ENCODE data around the gene AOPEP. TPM values are rescaled to one million over a fixed set of nuclear protein-coding genes. Genes with fewer than 3 reads are reported as not detected.

The AOPEP gene
- total and polyA plus RNA-seq, 2 of the 13 experiments (the other 11 are each of a cell fraction or from before 2014, with no cell fraction given) = 22.2 to 41.6 TPM

GRCh38 chr9:95093586-95093985 is 367.1 kb downstream of the AOPEP start:
- Histone ChIP-seq H3K36me3 (replicated peaks in 1 of 2; ENCODE audit: control insufficient read depth in 1 of 2, insufficient read depth in 2 of 2, low read length in 2 of 2) (peaks cover 4 to 7% of the 10 kb centered on the region in 2 experiments; a peak in 2 of 5 replicates), H3K4me3 (replicated peaks in 1 of 3; ENCODE audit: insufficient read depth in 1 of 3, low read depth in 2 of 3, low read length in 3 of 3) (no peak overlapping the region), H2AFZ (ENCODE audit: low read length) (no peak overlapping the region), H3K27me3 (ENCODE audit: control insufficient read depth in 1 of 2, insufficient read depth in 2 of 2, low read length in 2 of 2) (no peaks in the 10 kb centered on the region), H3K9me3 (ENCODE audit: low read length) (no peaks in the 10 kb centered on the region), H3K4me2 (ENCODE audit: low read depth, low read length) (no peak overlapping the region), H3K27ac (ENCODE audit: extremely low read length, insufficient read depth, low read length) (no peak overlapping the region), H3K9ac (ENCODE audit: insufficient read depth, low read depth, low read length) (no peak overlapping the region), H3K4me1 (ENCODE audit: insufficient read depth, low read length) (peaks cover 18% of the 10 kb centered on the region), H3K79me2 (ENCODE audit: insufficient read depth, low read length) (no peaks in the 10 kb centered on the region), H4K20me1 (ENCODE audit: insufficient read depth, low read length) (peaks cover 3% of the 10 kb centered on the region; the same call in 1 of the 2 replicates)
- in situ Hi-C loops (cut with HindIII; ENCODE audit: extremely low pct_ligation_motif_present, low pct_unique_long_range_greater_than_20kb) (no loop called here), intact Hi-C loops (cut with micrococcal nuclease; ENCODE audit: unreplicated experiment) (no loop called here)
- CTCF ChIA-PET (ENCODE audit: low intra/inter-chr PET ratio, low total read pairs) = no interaction called here
- POLR2A ChIA-PET = interaction anchor here (0.6 kb wide), 1 partner anchor 618 kb away, joined by 3 read pairs; no protein-coding TSS in a partner anchor
- WGBS (ENCODE audit: low lambda C conversion rate) = 97% methylated on average over 16 of the region's 16 CpGs
- no TSS peak for BruUV-seq (replicated peaks)
- ATAC-seq = no peak
- FAIRE-seq = no peak
- TF ChIP-seq ZNF557 (CRISPR knock-in tag; IDR thresholded peaks at IDR 0.05) (no peak), RBM22 (optimal IDR thresholded peaks at IDR 0.05; ENCODE audit: low read length) (peak; percentile 31), POLR2G (IDR thresholded peaks at IDR 0.05; ENCODE audit: low read depth, low read length) (no peak; the same call in 1 of the 2 replicates), AGO2 (optimal IDR thresholded peaks at IDR 0.05; ENCODE audit: low read depth, low read length) (peak; percentile 75)
- no peak for DNase-seq (ENCODE audit: low spot score)

GRCh38 chr9:95094002-95094401 is 367.5 kb downstream of the AOPEP start:
- CTCF ChIA-PET (ENCODE audit: low intra/inter-chr PET ratio, low total read pairs) = no interaction called here
- TF ChIP-seq SRSF4 (IDR thresholded peaks at IDR 0.05; ENCODE audit: low read depth, low read length, poor library complexity, severe bottlenecking) (no peak), TRIM22 (IDR thresholded peaks at IDR 0.05) (no peak), AGO2 (optimal IDR thresholded peaks at IDR 0.05; ENCODE audit: low read depth, low read length) (peak; percentile 55)
- intact Hi-C loops (cut with micrococcal nuclease; ENCODE audit: unreplicated experiment) = no loop called here

More at GRCh38 chr9:95094002-95094401, 367.5 kb downstream of the AOPEP start:
- ATAC-seq (no peak), FAIRE-seq (no peak), DNase-seq (ENCODE audit: low spot score) (no peak)
- no peak overlapping the region for H3K4me2 ChIP-seq (ENCODE audit: low read depth, low read length)
- in situ Hi-C loops (cut with HindIII; ENCODE audit: extremely low pct_ligation_motif_present, low pct_unique_long_range_greater_than_20kb) = no loop called here
- 88% methylated on average over 10 of the region's 10 CpGs for WGBS (ENCODE audit: low lambda C conversion rate)
- BruUV-seq (replicated peaks) = no TSS peak
- peaks cover 3% of the 10 kb centered on the region; the same call in 1 of the 2 replicates for H4K20me1 ChIP-seq (ENCODE audit: insufficient read depth, low read length)
- no peak overlapping the region for H3K9ac ChIP-seq (ENCODE audit: insufficient read depth, low read depth, low read length)
- no peaks in the 10 kb centered on the region for H3K27me3 ChIP-seq (ENCODE audit: control insufficient read depth in 1 of 2, insufficient read depth in 2 of 2, low read length in 2 of 2)
- H3K9me3 ChIP-seq (ENCODE audit: low read length) = no peaks in the 10 kb centered on the region
- H3K4me1 ChIP-seq (ENCODE audit: insufficient read depth, low read length) = peaks cover 18% of the 10 kb centered on the region
- H2AFZ ChIP-seq (ENCODE audit: low read length) = no peak overlapping the region
- H3K27ac ChIP-seq (ENCODE audit: extremely low read length, insufficient read depth, low read length) = no peak overlapping the region
- POLR2A ChIA-PET = no interaction called here
- H3K36me3 ChIP-seq (replicated peaks in 1 of 2; ENCODE audit: control insufficient read depth in 1 of 2, insufficient read depth in 2 of 2, low read length in 2 of 2) = peaks cover 6 to 7% of the 10 kb centered on the region in 2 experiments; a peak in 2 of 5 replicates
- H3K4me3 ChIP-seq (replicated peaks in 1 of 3; ENCODE audit: insufficient read depth in 1 of 3, low read depth in 2 of 3, low read length in 3 of 3) = no peak overlapping the region
- no peaks in the 10 kb centered on the region for H3K79me2 ChIP-seq (ENCODE audit: insufficient read depth, low read length)
